Kidney capillary endothelial cell (primary cell): ENCODE data around the gene HMGN4.
"Not testable (repeated sequence)": the region's sequence is repeated elsewhere in the genome, so short reads cannot be mapped to it uniquely, and the experiment has no call there.

Source experiments
- DNase-seq: peaks from one replicate; pipeline ENCODE4 v3.0.0-alpha.2; 2018; ENCODE audit warnings: low spot score

Gene HMGN4

DNA sequence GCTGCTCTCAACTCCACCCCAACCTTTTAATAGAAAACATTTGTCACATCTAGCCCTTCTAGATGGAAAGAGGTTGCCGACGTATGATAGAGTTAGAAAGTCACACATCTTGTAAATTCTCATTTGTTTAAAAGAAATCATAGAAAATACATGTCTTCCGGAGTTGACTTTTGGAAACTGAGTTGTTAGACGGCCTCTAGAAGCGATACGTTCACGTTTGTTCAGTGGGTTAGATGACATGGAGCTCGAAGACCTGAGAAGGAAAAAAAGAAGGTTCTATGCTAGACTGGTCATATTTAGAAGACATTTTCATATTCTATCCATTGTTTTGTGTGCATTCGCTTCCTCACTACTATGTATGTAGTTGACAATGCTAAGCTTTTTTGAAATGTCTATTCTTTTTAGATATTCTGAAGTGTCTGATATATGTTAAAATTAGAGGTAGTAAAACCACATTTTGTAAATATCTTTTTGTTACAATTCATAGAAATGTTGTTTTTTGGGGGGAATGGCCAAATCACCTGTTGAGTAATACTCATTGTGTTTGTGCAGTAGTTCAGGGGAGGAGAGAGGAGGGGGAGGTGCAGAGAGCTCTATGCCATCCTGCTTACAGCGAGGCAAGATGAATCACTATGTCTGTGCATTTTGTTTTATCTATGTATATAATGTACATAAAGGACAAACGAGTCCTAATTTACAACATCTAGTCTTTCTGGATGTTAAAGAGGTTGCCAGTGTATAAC lies 15.5 kb upstream of the HMGN4 start:
- DNase-seq: peak; percentile 34

DNA sequence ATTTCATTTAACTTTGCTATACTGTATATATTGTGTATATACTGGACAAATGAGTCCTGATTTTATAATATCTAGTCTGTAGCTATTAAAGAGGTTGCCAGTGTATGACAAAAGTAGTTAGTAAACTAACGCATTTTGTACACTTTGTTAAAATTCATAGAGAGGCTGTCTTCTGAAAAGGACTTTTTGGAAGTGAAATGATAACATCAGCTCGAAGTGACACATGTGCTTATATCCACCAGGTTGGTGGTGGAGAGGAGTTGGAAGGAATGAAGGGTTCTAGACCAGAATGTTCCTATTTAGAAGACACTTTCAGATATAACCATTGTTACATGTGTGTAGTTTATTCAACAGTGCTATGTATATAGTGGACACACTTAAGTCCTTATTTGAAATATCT lies 13.9 kb upstream of the HMGN4 start:
- DNase-seq: not testable (repeated sequence)

DNA sequence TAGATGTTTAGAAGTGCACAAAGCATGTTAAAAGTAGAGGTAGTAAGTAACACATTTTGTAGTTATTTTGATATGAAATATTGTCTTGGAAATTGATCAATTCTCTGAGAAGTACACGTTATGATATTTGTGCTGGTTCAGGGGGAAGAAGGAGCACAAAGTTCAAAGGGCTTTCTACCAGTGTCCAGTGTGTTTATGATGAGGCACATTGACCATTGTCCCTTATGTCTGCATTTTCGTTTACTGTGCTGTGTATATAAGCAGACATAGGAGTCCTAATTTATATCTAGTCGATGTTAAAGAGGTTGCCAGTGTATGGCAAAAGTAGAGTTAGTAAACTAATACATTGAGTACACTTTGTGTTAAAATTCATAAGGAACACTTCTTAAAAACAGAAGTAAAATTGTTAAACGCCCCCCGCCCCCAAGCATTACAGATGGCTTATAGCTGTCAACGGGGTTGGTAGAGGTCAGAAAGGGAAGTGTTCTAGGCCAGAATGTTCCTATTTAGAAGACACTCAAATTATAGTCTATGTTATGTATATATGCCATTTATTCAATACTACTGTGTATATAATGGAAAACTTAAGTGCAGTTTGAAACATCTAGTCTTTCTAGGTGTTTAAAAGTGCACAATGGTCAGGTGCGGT lies 13.3 kb upstream of the HMGN4 start:
- no peak for DNase-seq

DNA sequence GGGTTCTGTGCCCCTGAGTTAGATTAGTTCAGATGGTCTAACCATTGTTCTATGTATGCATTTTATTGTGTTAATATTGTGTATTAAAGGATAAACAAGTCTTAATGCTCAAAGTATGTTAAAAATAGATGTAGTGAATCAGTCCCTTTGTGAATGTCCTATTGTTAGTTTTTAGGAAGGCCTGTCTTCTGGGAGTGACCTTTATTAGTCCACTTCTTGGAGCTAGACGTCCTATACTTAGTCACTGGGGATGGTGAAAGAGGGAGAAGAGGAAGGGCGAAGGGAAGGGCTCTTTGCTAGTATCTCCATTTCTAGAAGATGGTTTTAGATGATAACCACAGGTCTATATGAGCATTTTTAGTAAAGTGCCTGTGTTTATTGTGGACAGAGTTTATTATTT lies 12.3 kb upstream of the HMGN4 start:
- peak; percentile 60 for DNase-seq

DNA sequence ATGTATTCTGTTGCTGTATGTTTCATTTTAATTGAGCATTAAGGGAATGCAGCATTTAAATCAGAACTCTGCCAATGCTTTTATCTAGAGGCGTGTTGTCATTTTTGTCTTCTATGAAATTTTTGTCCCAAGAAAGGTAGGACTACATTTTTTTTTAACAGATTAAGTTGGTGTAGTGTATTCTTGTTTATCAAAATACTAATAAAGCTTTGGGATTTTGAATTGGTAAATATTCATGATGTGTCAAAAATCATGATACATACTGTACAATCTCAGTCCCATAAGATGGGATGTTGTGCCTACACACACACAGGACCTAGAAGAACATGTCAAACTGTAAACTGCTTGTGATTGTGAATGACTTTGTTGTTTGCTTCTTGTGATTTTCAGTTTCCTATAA lies 11.2 kb upstream of the HMGN4 start:
- no peak for DNase-seq

DNA sequence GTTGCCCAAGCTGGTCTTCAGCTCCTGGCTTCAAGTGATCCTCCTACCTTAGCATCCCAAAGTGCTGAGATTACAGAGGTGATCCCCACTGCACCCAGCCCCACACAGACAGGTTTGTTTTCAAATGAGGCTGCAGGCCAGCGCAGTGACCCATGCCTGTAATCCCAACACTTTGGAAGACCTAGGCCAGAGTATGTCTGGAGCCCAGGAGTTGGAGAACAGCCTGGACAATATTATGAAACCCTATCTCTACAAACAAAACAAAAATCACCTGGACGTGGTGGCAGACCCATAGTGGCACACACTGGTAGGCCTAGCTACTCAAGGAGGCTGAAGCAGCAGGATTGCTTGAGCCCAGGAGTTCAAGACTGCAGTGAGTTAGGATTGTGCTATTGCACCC lies 8.0 kb upstream of the HMGN4 start:
- no peak for DNase-seq

DNA sequence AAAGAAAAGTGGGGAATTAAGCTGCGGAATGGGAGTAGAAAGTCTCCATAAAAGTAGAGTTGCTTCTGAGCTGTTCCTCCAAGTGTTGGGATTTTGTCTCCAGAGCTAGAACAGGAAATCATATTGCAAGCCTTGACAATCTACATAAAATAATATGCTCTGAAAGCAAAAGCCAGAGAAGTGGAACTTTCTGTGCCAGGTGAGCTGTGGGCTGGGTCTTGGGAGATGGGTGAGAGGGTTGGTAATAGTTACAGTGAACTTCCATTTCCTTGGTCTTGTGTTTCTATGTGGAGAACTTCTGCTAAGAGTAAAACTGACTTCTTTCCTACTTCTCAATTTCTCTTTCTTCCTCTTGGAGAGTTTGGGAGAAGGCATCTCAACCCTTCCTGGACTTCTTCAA lies 6.3 kb upstream of the HMGN4 start:
- DNase-seq: no peak

DNA sequence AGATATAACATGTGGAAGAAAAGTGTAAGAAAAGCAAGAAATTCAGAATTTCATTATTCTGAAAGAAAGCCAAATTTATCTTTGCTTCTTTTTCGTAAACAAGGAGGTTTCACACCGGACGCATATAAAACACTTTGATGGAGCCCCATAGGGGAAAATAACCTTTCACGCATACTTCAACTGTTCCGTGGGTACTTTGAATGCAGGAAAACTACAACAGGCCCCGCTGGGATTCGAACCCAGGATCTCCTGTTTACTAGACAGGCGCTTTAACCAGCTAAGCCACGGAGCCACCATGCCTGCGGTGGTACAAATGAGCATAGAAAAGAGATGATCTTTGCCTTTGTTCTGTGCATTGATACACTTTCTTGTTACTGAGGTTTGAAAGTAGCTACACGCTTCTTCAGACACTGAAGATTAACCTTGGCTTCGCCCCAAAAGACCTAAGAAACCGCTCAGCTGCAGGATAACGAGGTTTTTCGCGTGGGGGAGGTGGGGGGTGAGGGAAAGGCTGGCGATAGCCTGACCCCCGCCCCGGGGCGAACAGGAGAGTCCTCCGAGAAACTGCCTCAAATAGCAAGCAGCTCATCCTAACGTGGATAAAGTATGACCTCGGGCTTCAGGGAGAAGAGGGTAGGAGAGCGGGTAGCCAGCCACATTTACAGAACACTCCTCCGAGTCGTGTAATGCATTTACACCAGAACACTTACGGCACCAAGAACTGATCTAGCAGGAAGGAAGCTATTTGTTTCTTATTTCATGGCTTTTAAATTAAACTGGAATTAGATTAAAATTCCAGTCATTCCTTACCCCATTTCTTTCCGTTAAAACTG lies 5.3 kb upstream of the HMGN4 start:
- DNase-seq: peak; percentile 87

DNA sequence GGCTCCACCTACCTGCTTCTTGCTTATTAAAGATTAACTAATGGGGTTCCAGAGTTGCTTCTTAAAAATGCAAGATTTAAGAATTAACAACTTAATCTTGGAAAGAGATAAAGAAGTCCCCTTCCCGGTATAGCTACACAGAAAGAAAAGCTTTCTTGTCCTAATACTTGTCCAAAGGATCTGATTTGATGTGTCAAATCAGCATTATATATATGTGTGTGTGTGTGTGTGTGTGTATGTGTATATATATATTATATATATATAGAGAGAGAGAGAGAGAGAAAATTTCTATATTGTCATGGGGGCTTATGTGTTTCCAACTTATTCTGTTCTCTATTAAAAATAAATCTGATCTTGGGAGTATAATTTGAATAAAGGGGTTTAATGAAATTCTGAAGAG lies 4.6 kb upstream of the HMGN4 start:
- no peak for DNase-seq

DNA sequence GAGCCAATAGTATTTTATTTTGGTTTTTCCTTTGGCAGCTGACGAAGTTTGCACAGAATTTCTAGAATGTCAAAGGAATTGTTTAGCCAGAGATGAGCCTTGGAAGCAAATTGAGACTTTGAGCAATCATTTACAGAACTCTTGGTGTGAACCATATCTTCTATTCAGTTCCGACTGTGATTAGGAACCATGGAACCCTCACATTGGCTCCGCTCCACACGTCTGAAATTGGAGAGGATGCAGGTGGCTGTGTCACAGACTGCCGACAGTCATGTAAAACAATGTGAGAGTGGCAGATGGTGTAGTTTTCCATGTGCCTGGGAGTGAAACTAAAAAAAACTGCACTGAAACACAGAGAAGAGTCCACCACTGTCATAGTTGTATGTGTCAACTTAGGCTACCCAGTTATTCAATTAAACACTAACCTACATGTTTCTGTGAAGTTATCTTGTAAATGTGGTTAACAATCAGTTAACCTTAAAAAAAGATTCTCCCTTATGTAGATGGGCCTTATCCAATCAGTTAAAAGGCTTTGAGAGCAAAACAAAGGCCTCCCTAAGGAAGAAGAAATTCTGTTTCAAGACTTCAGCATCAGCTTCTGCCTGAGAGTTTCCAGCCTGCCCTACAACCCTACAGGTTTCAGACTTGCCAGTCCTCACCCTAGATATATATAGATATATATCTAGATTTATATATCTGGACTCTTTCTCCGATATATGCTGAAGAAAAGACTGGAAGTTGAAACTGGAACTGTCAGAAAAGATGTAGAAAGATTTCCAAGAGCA lies 3.3 kb upstream of the HMGN4 start:
- no peak for DNase-seq

DNA sequence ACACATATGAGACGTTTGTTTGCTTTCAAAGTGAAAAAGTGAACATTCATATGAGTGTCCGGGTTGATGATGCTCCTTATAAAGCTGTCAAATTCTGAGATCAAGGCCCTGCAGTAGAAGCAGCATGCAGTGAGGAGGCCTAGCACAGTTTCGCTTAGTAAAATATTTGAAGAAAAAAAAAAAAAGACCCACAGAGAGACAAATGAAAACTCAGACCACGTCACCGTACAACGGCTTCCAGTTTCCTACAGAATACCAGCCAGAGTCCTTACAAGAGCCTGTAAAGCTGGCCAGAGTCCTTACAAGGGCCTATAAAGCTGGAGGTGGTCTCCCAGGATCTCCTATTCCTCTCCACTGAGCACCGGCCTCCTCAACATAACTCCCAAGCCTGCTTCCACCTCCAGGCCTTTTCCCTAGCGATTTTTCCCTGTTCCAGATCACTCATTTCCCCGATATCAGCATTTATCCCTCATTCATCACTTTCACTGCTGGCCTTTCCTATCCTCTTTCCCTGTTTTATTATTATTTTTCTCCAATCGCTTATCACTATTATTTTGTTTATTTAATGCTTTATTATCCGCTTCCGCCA lies 1.5 kb upstream of the HMGN4 start:
- peak; percentile 49 for DNase-seq

DNA sequence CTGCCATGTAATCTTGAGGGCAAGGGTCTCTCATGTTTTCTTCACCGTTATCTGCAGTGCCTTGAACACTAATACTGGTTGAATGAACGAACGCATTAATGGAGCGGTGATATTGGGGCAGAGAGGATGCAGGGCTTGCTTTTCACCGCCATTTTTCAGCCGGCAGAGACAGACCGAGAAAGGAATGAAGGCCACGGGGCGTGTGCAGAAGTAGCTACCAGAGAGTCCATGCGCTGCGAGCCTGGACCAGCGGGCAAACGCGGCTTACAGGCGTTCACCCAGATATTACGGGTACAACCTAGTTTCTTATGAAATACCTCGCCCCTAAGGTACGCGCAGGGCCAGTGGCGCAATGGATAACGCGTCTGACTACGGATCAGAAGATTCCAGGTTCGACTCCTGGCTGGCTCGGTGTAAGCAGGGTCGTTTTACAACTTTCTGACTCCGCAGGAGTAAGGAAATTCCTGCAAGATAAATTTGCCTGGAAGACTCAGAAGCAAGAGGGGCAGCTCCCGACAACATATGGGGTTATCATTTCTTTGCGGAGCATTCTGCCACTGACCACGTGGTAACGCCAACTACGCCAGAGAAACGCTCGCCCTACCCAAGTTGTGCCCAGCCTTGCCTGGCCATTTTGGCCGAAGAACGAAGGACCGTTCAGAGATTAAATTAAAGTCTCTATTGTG lies 863 bp upstream of the HMGN4 start:
- peak; percentile 92 for DNase-seq

DNA sequence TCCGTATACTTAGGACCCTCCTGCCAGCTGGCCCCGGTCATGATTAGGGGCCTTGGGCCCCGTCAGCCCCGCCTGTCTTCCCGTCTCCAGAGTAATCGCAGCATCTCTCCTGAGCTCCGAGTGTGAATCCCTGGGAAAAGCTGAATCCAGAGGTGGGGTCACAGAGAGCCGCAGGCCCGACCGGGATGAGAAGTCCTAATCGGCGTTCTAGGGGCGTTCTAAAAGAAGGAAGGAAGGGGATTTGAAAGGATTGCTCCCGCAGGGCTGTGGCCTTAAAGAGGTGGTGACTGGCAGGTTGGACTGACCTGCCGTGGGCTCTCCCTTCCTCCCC lies 371 bp downstream of the HMGN4 start:
- no peak for DNase-seq

DNA sequence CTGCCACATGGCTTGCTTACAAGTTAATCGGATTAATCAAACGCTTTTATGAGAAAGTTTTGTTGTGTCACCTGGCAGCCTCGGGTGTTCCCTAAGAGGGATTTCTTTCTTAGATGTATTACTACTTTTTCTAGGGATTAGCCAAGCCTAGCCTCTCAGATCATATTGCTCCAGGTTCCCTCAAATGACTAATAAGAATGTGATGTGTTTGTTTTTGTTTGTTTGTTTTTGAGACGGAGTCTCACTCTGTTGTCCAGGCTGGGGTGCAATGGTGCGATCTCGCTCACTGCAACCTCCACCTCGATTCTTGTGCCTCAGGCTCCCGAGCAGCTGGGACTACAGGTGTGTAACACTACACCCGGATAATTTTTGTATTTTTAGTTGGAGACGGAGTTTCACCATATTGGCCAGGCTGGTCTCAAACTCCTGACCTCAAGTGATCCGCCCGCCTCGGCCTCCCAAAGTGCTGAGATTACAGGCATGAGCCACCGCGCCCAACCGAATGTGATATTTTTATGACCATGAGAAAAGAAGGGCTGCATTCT lies 977 bp downstream of the HMGN4 start:
- no peak for DNase-seq

DNA sequence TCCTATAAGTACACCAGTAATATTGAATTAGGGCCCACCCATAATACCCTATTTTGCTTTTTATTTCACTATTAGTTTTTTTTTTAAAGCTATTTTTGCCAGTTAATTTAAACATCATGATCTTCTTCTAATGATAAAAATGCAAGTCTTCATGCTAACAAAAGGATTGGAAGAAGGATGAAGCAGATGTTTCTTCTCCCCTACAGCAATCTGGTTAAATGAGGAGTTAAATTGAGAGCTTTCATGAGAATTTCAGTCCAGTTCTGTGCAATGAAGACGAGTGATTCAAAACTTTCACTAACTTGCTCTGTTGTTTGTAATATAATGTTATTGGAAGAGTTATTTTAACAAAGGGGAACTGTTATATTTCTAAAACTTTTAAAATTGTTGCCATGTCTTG lies 3.4 kb downstream of the HMGN4 start:
- DNase-seq: no peak

DNA sequence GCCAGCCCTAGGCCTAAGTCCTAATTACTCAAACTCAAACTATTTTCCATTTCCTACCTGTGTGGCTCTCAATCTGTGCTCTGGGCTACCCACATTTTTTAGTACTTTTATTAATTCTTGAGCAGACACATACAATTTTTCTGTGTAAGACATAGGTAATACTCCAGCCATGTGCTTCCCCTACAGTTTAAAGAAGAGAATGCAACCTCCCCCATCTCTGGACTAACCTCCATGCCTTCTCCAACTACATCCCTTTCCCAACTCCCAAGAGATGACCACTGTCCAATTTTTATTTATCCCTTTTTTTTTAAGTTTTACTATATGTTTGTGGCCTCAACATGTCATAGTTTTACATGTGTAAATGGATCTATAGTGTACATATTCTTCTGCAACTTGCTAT lies 5.8 kb downstream of the HMGN4 start:
- peak; percentile 36 for DNase-seq

DNA sequence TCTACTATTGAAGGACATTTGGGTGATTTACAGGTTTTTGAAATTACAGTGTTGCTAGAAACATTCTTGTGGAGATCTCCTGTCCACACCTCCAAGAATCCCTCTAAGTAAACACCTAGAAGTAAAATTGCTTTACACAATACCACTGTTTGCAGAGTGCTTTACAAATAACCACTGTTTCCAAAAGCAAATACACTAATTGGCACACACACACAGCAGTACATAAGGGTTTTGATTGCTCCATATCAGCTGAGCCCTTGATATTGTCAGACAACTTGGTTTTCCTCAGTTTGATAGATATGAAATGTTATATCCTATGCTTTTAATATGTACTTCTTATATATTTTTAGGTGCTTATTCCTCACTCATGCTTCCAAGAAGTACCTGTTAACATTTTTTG lies 6.3 kb downstream of the HMGN4 start:
- no peak for DNase-seq

DNA sequence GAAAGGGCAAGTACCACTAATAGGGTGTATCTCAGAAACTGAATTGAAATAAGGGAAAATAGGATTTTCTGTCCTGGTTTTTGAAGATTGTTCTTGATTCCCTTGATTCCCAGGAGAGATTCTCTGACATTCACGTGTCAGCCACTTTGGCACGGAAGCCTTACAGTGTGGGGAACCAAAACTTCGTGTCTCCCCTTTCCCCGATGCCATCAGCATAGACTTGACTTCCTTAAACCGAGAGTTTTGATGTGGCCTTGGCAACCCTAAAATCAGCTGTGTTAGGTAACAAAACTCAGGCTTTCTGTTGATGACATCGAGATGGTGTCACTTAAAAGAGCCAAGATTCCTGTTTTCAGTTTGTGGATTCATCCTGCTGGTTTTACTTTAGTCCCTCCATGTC lies 7.5 kb downstream of the HMGN4 start:
- DNase-seq: no peak

DNA sequence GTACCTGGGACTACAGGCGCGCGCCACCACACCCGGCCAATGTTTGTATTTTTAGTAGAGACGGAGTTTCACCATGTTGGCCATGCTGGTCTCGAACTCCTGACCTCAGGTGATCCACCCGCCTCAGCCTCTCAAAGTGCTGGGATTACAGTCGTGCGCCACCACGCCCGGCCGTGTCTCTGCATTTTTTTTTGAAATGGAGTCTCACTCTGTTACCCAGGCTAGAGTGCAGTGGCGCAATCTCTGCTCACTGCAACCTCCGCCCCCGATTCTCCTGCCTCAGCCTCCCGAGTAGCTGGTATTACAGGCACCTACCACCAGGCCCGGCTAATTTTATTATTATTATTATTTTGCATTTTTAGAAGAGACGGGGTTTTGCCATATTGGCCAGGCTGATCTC lies 9.2 kb downstream of the HMGN4 start:
- DNase-seq: not testable (repeated sequence)

DNA sequence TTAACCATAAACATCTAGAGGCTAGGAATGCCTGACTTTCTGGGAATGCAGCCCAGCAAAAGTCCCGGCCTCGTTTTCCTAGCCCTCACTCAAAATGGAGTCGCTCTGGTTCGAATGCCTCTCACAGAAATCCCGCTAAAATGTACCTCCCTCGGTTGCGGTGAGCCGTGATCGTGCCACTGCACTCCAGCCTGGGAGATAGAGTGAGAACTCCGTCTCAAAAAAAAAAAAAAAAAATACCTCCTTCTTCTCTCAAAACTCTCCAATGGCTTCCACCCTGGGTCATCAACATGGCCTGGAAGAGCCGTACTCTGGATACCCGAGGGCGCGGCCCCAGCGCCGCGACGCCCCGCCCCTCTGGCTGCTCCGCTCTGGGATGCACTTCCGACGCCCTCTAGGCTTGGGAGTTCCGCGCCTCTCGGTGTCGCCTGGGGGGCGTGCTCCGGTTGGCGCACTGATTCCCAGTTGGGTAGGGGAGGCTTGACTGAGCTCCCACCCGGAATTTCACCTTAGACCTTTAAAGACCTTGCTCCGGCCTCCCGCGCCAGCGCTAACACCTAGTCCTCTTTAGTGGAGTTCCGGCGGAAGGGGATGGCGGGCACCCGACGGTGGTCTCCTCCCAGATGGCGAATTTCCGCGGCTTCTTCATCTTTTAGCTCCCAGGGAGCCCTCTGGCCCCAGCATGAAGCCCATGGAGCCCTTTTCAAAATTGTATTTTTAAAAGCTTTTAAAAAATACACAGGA lies 12.3 kb downstream of the HMGN4 start:
- peak; percentile 57 for DNase-seq
